ENCODE measurements around the gene TIAM2. TPM values are rescaled to one million over a fixed set of nuclear protein-coding genes. Genes with fewer than 3 reads are reported as not detected.

Gene TIAM2
- total RNA-seq, 1 donor from 2014 or later, result 18.1 TPM

DNA sequence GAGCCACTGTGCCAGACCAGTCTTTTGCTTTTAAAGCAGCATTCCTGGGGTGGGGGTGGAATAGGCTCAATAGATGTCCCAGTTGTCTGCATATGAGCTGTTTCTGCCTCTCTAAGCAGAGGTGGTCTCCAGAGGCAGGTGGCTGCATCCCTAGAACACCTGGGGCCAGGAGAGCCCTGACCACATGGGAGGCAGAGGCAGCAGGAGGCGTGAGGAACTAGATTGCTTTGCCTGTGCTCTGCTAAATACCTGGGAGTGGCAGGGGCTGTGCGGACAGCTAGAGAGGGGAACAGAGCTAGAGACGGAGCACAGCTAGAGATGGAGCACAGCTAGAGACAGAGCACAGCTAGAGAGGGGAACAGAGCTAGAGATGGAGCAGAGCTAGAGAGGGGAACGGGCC, 239.6 kb downstream of the TIAM2 start:
- H3K4me3 Mint-ChIP-seq, result no peak overlapping the region
- H3K27ac Mint-ChIP-seq, result no peak overlapping the region
- H3K36me3 Mint-ChIP-seq, result peaks cover 12% of the 10 kb centered on the region
- peaks cover 5% of the 10 kb centered on the region for H3K4me1 Mint-ChIP-seq
- no peak for DNase-seq (ENCODE audit: low spot score in 2 of 2, unreplicated experiment in 2 of 2)
- peaks cover 25% of the 10 kb centered on the region for H3K9me3 Mint-ChIP-seq
- TF ChIP-seq, protein P1, sequence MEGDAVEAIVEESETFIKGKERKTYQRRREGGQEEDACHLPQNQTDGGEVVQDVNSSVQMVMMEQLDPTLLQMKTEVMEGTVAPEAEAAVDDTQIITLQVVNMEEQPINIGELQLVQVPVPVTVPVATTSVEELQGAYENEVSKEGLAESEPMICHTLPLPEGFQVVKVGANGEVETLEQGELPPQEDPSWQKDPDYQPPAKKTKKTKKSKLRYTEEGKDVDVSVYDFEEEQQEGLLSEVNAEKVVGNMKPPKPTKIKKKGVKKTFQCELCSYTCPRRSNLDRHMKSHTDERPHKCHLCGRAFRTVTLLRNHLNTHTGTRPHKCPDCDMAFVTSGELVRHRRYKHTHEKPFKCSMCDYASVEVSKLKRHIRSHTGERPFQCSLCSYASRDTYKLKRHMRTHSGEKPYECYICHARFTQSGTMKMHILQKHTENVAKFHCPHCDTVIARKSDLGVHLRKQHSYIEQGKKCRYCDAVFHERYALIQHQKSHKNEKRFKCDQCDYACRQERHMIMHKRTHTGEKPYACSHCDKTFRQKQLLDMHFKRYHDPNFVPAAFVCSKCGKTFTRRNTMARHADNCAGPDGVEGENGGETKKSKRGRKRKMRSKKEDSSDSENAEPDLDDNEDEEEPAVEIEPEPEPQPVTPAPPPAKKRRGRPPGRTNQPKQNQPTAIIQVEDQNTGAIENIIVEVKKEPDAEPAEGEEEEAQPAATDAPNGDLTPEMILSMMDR (IDR thresholded peaks at IDR 0.05; ENCODE audit: unreplicated experiment), result no peak
- H3K27me3 Mint-ChIP-seq (ENCODE audit: low read depth), result no peaks in the 10 kb centered on the region

DNA sequence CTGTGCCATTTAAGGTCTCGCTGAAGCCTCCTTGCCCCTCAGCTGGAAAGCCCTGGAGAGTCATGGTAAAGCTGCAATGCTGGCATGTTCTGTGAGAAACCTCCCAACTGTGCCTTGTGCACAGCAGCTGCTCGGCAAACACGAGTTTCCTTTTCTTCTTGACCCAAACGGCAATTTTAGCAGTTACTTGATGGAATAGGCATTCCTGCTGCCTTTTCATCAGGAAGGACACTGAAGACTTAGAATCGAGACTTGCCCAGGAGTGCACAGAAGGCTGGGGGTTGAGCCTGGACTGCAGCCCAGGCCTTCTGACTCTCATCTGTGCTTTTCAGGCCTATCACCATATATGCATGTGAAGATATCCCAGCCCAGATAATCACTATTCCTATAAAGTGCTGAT, 240.0 kb downstream of the TIAM2 start:
- Mint-ChIP-seq H3K36me3 (peaks cover 15% of the 10 kb centered on the region), H3K9me3 (peaks cover 25% of the 10 kb centered on the region), H3K4me1 (peaks cover 4% of the 10 kb centered on the region), H3K27me3 (ENCODE audit: low read depth) (no peaks in the 10 kb centered on the region), H3K27ac (no peak overlapping the region), H3K4me3 (no peak overlapping the region)
- TF ChIP-seq, protein P1 (IDR thresholded peaks at IDR 0.05; ENCODE audit: unreplicated experiment), result no peak
- DNase-seq (ENCODE audit: low spot score in 2 of 2, unreplicated experiment in 2 of 2), result no peak

DNA sequence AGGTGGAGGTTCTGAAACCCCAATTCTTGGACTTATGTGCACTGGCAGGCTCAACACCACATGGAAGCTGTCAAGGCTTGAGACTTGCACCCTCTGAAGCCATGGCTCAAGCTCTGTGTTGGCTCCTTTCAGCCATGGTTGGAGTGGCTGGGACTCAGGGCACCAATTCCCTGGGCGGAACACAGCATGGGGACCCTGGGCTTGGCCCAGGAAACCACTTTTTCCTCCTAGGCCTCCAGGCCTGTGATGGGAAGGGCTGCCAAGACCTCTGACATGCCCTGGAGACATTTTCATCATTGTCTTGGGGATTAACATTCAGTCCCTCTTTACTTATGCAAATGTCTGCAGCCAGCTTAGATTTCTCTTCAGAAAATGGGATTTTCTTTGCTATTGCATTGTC, 242.5 kb downstream of the TIAM2 start:
- no peak for DNase-seq (ENCODE audit: low spot score in 2 of 2, unreplicated experiment in 2 of 2)
- TF ChIP-seq, protein P1 (IDR thresholded peaks at IDR 0.05; ENCODE audit: unreplicated experiment), result no peak
- no peaks in the 10 kb centered on the region for H3K27me3 Mint-ChIP-seq (ENCODE audit: low read depth)
- H3K4me1 Mint-ChIP-seq, result peaks cover 2% of the 10 kb centered on the region
- no peak overlapping the region for H3K4me3 Mint-ChIP-seq
- no peak overlapping the region for H3K27ac Mint-ChIP-seq
- H3K36me3 Mint-ChIP-seq, result peaks cover 21% of the 10 kb centered on the region
- peaks cover 29% of the 10 kb centered on the region for H3K9me3 Mint-ChIP-seq

DNA sequence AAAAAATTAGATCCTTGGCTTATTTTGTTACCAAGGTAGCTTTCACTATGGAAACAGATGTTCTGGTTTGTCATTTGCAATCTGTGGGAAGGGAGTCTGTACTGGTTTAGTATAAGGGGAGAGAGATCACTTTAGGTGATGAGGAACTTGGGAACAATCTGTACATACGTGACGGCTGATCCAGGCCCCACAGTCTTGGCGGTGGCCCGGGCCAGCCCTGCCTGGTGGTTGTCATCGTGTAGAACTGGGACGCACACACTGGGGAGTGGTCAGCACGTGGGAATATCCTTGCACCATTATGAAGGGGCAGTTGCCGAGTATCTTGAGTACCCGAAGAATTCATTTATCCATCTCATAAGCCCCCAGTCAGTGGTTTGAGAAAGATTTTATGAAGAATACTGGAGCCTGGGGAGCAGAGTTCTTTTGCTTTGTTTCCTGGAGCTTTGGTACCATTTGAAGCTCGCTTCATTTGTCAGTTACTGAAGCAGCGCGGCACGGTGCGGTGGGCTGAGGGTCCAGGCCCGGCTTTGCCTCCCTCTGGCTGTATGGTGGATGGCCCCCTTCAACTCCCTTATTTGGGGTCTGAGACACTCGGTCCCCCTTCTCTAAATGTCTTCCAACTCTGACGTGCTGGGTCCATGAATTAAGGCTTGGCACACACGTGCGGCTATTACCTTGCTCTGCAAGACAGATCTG, 245.9 kb downstream of the TIAM2 start:
- Mint-ChIP-seq H3K9me3 (peaks cover 29% of the 10 kb centered on the region), H3K4me3 (no peak overlapping the region), H3K36me3 (peaks cover 22% of the 10 kb centered on the region), H3K27ac (no peak overlapping the region), H3K27me3 (ENCODE audit: low read depth) (no peaks in the 10 kb centered on the region), H3K4me1 (peaks cover 20% of the 10 kb centered on the region)
- DNase-seq (ENCODE audit: low spot score in 2 of 2, unreplicated experiment in 2 of 2), result no peak
- TF ChIP-seq, protein P1 (IDR thresholded peaks at IDR 0.05; ENCODE audit: unreplicated experiment), result no peak

DNA sequence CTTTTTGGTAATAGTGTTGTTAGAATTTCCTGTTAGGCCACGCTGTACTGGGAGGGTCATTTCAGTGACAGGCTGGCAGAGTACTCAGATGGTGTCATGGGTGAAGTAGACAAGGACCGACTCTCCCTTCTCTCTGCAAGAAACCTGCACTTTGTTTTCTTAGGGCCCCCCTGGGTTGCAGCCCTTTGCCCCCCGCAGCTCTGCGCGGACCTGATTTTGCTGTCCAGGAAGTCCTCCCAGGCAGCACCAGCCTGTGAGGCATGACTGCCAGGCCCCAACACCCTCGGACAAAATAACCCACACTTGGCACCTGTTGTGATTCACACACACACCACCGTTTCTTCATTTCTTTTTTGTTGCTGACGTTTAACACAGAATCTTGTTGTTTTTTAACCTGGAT, 246.9 kb downstream of the TIAM2 start:
- no peak overlapping the region for H3K4me3 Mint-ChIP-seq
- TF ChIP-seq, protein P1 (IDR thresholded peaks at IDR 0.05; ENCODE audit: unreplicated experiment), result no peak
- no peaks in the 10 kb centered on the region for H3K27me3 Mint-ChIP-seq (ENCODE audit: low read depth)
- H3K9me3 Mint-ChIP-seq, result peaks cover 26% of the 10 kb centered on the region
- peaks cover 22% of the 10 kb centered on the region for H3K36me3 Mint-ChIP-seq
- peak overlapping the region; percentile 0 for H3K27ac Mint-ChIP-seq
- H3K4me1 Mint-ChIP-seq, result peaks cover 22% of the 10 kb centered on the region
- no peak for DNase-seq (ENCODE audit: low spot score in 2 of 2, unreplicated experiment in 2 of 2)

All from mesothelial cell of epicardium (in vitro differentiated cells).